Stimulated activated memory B cell treated with anti-CD40 and anti-IgM and Interleukin-4, amounts not matched to agents 10 μg/mL and 1 μg/mL and 100 μg/mL, for 72 hours (primary cell): ENCODE results near the gene CEACAM19.

Source experiments
- ATAC-seq: fragments of 150-1000 bp; cut with Tn5 transposase; 2 replicates; pipeline ENCODE4 v1.10.0; 2021
- H3K27ac Mint-ChIP-seq: one replicate; pipeline ENCODE4 v1.8.0; 2022; ENCODE audit warnings: mild to moderate bottlenecking, mixed read lengths
- H3K27me3 Mint-ChIP-seq: one replicate; pipeline ENCODE4 v1.8.0; 2022; ENCODE audit warnings: mixed read lengths
- H3K36me3 Mint-ChIP-seq: one replicate; pipeline ENCODE4 v1.8.0; 2022; ENCODE audit warnings: mixed read lengths
- H3K4me1 Mint-ChIP-seq: one replicate; pipeline ENCODE4 v1.8.0; 2022; ENCODE audit warnings: mixed read lengths
- H3K4me3 Mint-ChIP-seq: one replicate; pipeline ENCODE4 v1.8.0; 2022; ENCODE audit warnings: mild to moderate bottlenecking, moderate library complexity, mixed read lengths
- H3K9me3 Mint-ChIP-seq: one replicate; pipeline ENCODE4 v1.8.0; 2022; ENCODE audit warnings: mixed read lengths

Gene CEACAM19

GRCh38 chr19:44729516-44730033 lies 58.3 kb downstream of the CEACAM19 start:
- H3K27ac Mint-ChIP-seq: peak overlapping the region; percentile 59
- H3K9me3 Mint-ChIP-seq: no peaks in the 10 kb centered on the region
- peaks cover 35% of the 10 kb centered on the region for H3K27me3 Mint-ChIP-seq
- H3K4me1 Mint-ChIP-seq: peaks cover 31% of the 10 kb centered on the region
- H3K4me3 Mint-ChIP-seq: peak overlapping the region; percentile 33
- H3K36me3 Mint-ChIP-seq: no peaks in the 10 kb centered on the region
- peak; percentile 81 for ATAC-seq

- H3K27ac Mint-ChIP-seq: no peak overlapping the region
- no peak overlapping the region for H3K4me3 Mint-ChIP-seq
- peaks cover 30% of the 10 kb centered on the region for H3K4me1 Mint-ChIP-seq
- H3K9me3 Mint-ChIP-seq: no peaks in the 10 kb centered on the region
- H3K27me3 Mint-ChIP-seq: peaks cover 36% of the 10 kb centered on the region
- no peak for ATAC-seq
- H3K36me3 Mint-ChIP-seq: no peaks in the 10 kb centered on the region
These were observed 59.8 kb downstream of the CEACAM19 start for GRCh38 chr19:44731081-44731480.

GRCh38 chr19:44731622-44732021 lies 60.3 kb downstream of the CEACAM19 start:
- no peaks in the 10 kb centered on the region for H3K9me3 Mint-ChIP-seq
- no peak for ATAC-seq
- H3K27ac Mint-ChIP-seq: peak overlapping the region; percentile 17
- no peak overlapping the region for H3K4me3 Mint-ChIP-seq
- H3K36me3 Mint-ChIP-seq: no peaks in the 10 kb centered on the region
- peaks cover 36% of the 10 kb centered on the region for H3K27me3 Mint-ChIP-seq
- H3K4me1 Mint-ChIP-seq: peaks cover 34% of the 10 kb centered on the region

- H3K27me3 Mint-ChIP-seq: peaks cover 36% of the 10 kb centered on the region
- peak overlapping the region; percentile 17 for H3K27ac Mint-ChIP-seq
- peaks cover 42% of the 10 kb centered on the region for H3K4me1 Mint-ChIP-seq
- H3K9me3 Mint-ChIP-seq: no peaks in the 10 kb centered on the region
- ATAC-seq: no peak
- H3K4me3 Mint-ChIP-seq: no peak overlapping the region
- H3K36me3 Mint-ChIP-seq: no peaks in the 10 kb centered on the region
These were observed 61.1 kb downstream of the CEACAM19 start for GRCh38 chr19:44732235-44733014.
